WTC11 (cell line): ENCODE measurements around the gene TAL1. TPM values are rescaled to one million over a fixed set of nuclear protein-coding genes. Genes with fewer than 3 reads are reported as not detected.

Experiments used
- ATAC-seq: fragments of 200-7000 bp; cut with Tn5 transposase; 2 replicates; pipeline ENCODE4 v1.10.0; 2021; ENCODE audit warnings: mild to moderate bottlenecking, moderate library complexity
- CTCF ChIA-PET: fragments of 300-600 bp; sonication (Branson Sonifier 250); formaldehyde crosslinking; loops from one replicate; lab custom pipeline; 2021; ENCODE audit warnings: antibody characterized with exemption; lab: Charles Lee
- POLR2A ChIA-PET: fragments of 350-600 bp; sonication (Branson Sonifier 250); formaldehyde crosslinking; loops from one replicate; lab custom pipeline; 2021; ENCODE audit warnings: antibody characterized with exemption; lab: Charles Lee
- DNase-seq: peaks from one replicate; pipeline ENCODE4 v3.0.0; 2021; ENCODE audit warnings: low spot score
- H3K27ac Mint-ChIP-seq: 2 replicates; pipeline ENCODE4 v1.8.0; 2021; ENCODE audit warnings: mixed read lengths
- H3K27me3 Mint-ChIP-seq: 2 replicates; pipeline ENCODE4 v1.8.0; 2021; ENCODE audit warnings: low read depth, mild to moderate bottlenecking, moderate library complexity, mixed read lengths
- H3K36me3 Mint-ChIP-seq: 2 replicates; pipeline ENCODE4 v1.8.0; 2021; ENCODE audit warnings: mixed read lengths
- H3K4me1 Mint-ChIP-seq: 2 replicates; pipeline ENCODE4 v1.8.0; 2022; ENCODE audit warnings: mixed read lengths
- H3K4me3 Mint-ChIP-seq: 2 replicates; pipeline ENCODE4 v1.8.0; 2021; ENCODE audit warnings: mild to moderate bottlenecking, moderate library complexity, mixed read lengths
- H3K9me3 Mint-ChIP-seq: 2 replicates; pipeline ENCODE4 v1.8.0; 2021; ENCODE audit warnings: mixed read lengths
- ELF4 ChIP-seq: sonication (generic); formaldehyde crosslinking; IDR thresholded peaks from 2 replicates; pipeline ENCODE4 v1.8.1; 2022; ENCODE audit warnings: low read depth, mild to moderate bottlenecking, moderate library complexity, missing genetic modification reagents
- EMX1 ChIP-seq: fragments of 250-450 bp; sonication (Bioruptor Pico); IDR thresholded peaks from 2 replicates; pipeline ENCODE4 v1.8.0; 2021; ENCODE audit warnings: mild to moderate bottlenecking
- IRF2 ChIP-seq: sonication (generic); formaldehyde crosslinking; IDR thresholded peaks from 2 replicates; pipeline ENCODE4 v1.8.0; 2022; ENCODE audit warnings: low read depth, missing genetic modification reagents, borderline replicate concordance
- JAZF1 ChIP-seq: fragments of 250-450 bp; sonication (Bioruptor Pico); IDR thresholded peaks from 2 replicates; pipeline ENCODE4 v1.9.0; 2021; ENCODE audit warnings: moderate library complexity, mild to moderate bottlenecking, inconsistent platforms
- NR1H2 ChIP-seq: sonication (generic); formaldehyde crosslinking; IDR thresholded peaks from 2 replicates; pipeline ENCODE4 v1.9.0; 2021; ENCODE audit warnings: mild to moderate bottlenecking, moderate library complexity, missing genetic modification reagents
- RELA ChIP-seq: sonication (generic); formaldehyde crosslinking; IDR thresholded peaks from 2 replicates; pipeline ENCODE4 v1.8.1; 2022; ENCODE audit warnings: missing genetic modification reagents, mild to moderate bottlenecking, borderline replicate concordance
- SMAD3 ChIP-seq: sonication (generic); formaldehyde crosslinking; IDR thresholded peaks from 2 replicates; pipeline ENCODE4 v1.8.0; 2022; ENCODE audit warnings: missing genetic modification reagents, mild to moderate bottlenecking, borderline replicate concordance
- SOX15 ChIP-seq: fragments of 250-450 bp; sonication (Bioruptor Pico); IDR thresholded peaks from 2 replicates; pipeline ENCODE4 v1.9.0; 2021; ENCODE audit warnings: mild to moderate bottlenecking
- TCF7 ChIP-seq: sonication (generic); formaldehyde crosslinking; IDR thresholded peaks from 2 replicates; pipeline ENCODE4 v1.8.0; 2022; ENCODE audit warnings: mild to moderate bottlenecking, low read depth, missing genetic modification reagents, moderate library complexity
- TEAD1 ChIP-seq: sonication (generic); formaldehyde crosslinking; IDR thresholded peaks from 2 replicates; pipeline ENCODE4 v1.8.0; 2022; ENCODE audit warnings: mild to moderate bottlenecking, missing genetic modification reagents
- ZNF121 ChIP-seq: sonication (generic); formaldehyde crosslinking; IDR thresholded peaks from 2 replicates; pipeline ENCODE4 v1.8.0; 2023; ENCODE audit warnings: missing genetic modification reagents
- total RNA-seq: library from RNA; stranded (reverse); gene quantifications from 3 replicates; pipeline ENCODE4 v1.2.3, GENCODE V29; 2021
- TF ChIP-seq, protein P1 (sequence below): sonication (generic); formaldehyde crosslinking; IDR thresholded peaks from 2 replicates; pipeline ENCODE4 v1.8.0; 2023; ENCODE audit warnings: mild to moderate bottlenecking, missing genetic modification reagents
- TF ChIP-seq, protein P2 (sequence below): sonication (generic); formaldehyde crosslinking; IDR thresholded peaks from 2 replicates; pipeline ENCODE4 v1.8.1; 2022; ENCODE audit warnings: missing genetic modification reagents, borderline replicate concordance
- TF ChIP-seq, protein P3 (sequence below): sonication (generic); formaldehyde crosslinking; IDR thresholded peaks from 2 replicates; pipeline ENCODE4 v1.8.1; 2023; ENCODE audit warnings: mild to moderate bottlenecking, missing genetic modification reagents
- TF ChIP-seq, protein P4 (sequence below): sonication (generic); formaldehyde crosslinking; IDR thresholded peaks from 2 replicates; pipeline ENCODE4 v1.8.1; 2023; ENCODE audit warnings: mild to moderate bottlenecking, missing genetic modification reagents, borderline replicate concordance
- TF ChIP-seq, protein P5 (sequence below): sonication (generic); formaldehyde crosslinking; IDR thresholded peaks from 2 replicates; pipeline ENCODE4 v1.8.0; 2023; ENCODE audit warnings: missing genetic modification reagents
- TF ChIP-seq, protein P6 (sequence below): fragments of 250-450 bp; sonication (Bioruptor Pico); IDR thresholded peaks from 2 replicates; pipeline ENCODE4 v2.1.2; 2022; ENCODE audit warnings: mild to moderate bottlenecking, moderate library complexity
- TF ChIP-seq, protein P7 (sequence below): sonication (generic); formaldehyde crosslinking; IDR thresholded peaks from 2 replicates; pipeline ENCODE4 v1.8.1; 2022; ENCODE audit warnings: mild to moderate bottlenecking, moderate library complexity, missing genetic modification reagents
- TF ChIP-seq, protein P8 (sequence below): sonication (generic); formaldehyde crosslinking; IDR thresholded peaks from 2 replicates; pipeline ENCODE4 v1.8.1; 2023; ENCODE audit warnings: mild to moderate bottlenecking, missing genetic modification reagents, moderate library complexity

The TAL1 gene
- total RNA-seq, 1 experiment from 2014 or later: 0.63 TPM

DNA sequence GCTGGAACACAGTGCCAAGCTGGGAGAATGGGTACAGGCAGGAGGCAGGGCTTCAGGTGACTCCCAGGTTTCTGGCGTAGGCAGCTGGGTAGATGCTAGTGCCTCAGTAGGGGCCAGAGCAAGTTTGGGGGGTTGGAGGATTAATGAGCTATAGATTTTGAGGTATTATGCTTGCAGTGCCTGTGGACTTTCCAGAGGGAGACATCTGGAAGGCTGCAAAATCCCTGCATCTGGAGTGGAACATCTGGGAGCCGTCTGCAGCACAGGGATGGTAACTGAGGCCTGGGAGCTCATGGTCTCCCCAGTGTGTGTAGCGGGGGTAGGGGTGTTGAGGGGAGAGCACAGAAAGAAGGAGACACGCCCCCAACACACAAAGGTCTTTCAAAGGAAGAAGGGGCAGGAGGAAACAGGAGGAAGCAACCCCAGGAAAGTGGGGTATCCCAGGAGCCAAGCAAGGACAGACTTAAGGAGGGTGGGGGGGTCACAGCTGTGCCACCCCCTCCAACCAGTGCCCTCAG lies 40.0 kb downstream of the TAL1 start:
- no peak for ATAC-seq
- ChIA-PET POLR2A (interaction anchor here (0.6 to 1.7 kb wide), 2 partner anchors 13 to 159 kb away, joined by 4 to 6 read pairs; no protein-coding TSS in a partner anchor), CTCF (interaction anchor here (1.1 to 7.3 kb wide), 19 partner anchors 8 to 785 kb away, joined by 3 to 152 read pairs (median 11); partner anchors contain the start of genes STIL and TAL1)
- Mint-ChIP-seq H3K36me3 (no peaks in the 10 kb centered on the region), H3K4me1 (peaks cover 37% of the 10 kb centered on the region), H3K27me3 (peaks cover 40% of the 10 kb centered on the region), H3K27ac (no peak overlapping the region), H3K4me3 (no peak overlapping the region), H3K9me3 (no peaks in the 10 kb centered on the region)
- DNase-seq: no peak
- no peak for TF ChIP-seq SMAD3 (CRISPR knock-in tag)
- TF ChIP-seq SOX15 (CRISPR knock-in tag): no peak
- TF ChIP-seq, protein P1, sequence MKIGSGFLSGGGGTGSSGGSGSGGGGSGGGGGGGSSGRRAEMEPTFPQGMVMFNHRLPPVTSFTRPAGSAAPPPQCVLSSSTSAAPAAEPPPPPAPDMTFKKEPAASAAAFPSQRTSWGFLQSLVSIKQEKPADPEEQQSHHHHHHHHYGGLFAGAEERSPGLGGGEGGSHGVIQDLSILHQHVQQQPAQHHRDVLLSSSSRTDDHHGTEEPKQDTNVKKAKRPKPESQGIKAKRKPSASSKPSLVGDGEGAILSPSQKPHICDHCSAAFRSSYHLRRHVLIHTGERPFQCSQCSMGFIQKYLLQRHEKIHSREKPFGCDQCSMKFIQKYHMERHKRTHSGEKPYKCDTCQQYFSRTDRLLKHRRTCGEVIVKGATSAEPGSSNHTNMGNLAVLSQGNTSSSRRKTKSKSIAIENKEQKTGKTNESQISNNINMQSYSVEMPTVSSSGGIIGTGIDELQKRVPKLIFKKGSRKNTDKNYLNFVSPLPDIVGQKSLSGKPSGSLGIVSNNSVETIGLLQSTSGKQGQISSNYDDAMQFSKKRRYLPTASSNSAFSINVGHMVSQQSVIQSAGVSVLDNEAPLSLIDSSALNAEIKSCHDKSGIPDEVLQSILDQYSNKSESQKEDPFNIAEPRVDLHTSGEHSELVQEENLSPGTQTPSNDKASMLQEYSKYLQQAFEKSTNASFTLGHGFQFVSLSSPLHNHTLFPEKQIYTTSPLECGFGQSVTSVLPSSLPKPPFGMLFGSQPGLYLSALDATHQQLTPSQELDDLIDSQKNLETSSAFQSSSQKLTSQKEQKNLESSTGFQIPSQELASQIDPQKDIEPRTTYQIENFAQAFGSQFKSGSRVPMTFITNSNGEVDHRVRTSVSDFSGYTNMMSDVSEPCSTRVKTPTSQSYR (CRISPR knock-in tag): no peak
- TF ChIP-seq, protein P2, sequence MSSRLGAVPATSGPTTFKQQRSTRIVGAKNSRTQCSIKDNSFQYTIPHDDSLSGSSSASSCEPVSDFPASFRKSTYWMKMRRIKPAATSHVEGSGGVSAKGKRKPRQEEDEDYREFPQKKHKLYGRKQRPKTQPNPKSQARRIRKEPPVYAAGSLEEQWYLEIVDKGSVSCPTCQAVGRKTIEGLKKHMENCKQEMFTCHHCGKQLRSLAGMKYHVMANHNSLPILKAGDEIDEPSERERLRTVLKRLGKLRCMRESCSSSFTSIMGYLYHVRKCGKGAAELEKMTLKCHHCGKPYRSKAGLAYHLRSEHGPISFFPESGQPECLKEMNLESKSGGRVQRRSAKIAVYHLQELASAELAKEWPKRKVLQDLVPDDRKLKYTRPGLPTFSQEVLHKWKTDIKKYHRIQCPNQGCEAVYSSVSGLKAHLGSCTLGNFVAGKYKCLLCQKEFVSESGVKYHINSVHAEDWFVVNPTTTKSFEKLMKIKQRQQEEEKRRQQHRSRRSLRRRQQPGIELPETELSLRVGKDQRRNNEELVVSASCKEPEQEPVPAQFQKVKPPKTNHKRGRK (CRISPR knock-in tag): no peak
- TF ChIP-seq, protein P3, sequence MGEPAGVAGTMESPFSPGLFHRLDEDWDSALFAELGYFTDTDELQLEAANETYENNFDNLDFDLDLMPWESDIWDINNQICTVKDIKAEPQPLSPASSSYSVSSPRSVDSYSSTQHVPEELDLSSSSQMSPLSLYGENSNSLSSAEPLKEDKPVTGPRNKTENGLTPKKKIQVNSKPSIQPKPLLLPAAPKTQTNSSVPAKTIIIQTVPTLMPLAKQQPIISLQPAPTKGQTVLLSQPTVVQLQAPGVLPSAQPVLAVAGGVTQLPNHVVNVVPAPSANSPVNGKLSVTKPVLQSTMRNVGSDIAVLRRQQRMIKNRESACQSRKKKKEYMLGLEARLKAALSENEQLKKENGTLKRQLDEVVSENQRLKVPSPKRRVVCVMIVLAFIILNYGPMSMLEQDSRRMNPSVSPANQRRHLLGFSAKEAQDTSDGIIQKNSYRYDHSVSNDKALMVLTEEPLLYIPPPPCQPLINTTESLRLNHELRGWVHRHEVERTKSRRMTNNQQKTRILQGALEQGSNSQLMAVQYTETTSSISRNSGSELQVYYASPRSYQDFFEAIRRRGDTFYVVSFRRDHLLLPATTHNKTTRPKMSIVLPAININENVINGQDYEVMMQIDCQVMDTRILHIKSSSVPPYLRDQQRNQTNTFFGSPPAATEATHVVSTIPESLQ (CRISPR knock-in tag): no peak
- TF ChIP-seq NR1H2 (CRISPR knock-in tag): no peak
- TF ChIP-seq, protein P4, sequence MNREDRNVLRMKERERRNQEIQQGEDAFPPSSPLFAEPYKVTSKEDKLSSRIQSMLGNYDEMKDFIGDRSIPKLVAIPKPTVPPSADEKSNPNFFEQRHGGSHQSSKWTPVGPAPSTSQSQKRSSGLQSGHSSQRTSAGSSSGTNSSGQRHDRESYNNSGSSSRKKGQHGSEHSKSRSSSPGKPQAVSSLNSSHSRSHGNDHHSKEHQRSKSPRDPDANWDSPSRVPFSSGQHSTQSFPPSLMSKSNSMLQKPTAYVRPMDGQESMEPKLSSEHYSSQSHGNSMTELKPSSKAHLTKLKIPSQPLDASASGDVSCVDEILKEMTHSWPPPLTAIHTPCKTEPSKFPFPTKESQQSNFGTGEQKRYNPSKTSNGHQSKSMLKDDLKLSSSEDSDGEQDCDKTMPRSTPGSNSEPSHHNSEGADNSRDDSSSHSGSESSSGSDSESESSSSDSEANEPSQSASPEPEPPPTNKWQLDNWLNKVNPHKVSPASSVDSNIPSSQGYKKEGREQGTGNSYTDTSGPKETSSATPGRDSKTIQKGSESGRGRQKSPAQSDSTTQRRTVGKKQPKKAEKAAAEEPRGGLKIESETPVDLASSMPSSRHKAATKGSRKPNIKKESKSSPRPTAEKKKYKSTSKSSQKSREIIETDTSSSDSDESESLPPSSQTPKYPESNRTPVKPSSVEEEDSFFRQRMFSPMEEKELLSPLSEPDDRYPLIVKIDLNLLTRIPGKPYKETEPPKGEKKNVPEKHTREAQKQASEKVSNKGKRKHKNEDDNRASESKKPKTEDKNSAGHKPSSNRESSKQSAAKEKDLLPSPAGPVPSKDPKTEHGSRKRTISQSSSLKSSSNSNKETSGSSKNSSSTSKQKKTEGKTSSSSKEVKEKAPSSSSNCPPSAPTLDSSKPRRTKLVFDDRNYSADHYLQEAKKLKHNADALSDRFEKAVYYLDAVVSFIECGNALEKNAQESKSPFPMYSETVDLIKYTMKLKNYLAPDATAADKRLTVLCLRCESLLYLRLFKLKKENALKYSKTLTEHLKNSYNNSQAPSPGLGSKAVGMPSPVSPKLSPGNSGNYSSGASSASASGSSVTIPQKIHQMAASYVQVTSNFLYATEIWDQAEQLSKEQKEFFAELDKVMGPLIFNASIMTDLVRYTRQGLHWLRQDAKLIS (CRISPR knock-in tag): no peak
- TF ChIP-seq, protein P5, sequence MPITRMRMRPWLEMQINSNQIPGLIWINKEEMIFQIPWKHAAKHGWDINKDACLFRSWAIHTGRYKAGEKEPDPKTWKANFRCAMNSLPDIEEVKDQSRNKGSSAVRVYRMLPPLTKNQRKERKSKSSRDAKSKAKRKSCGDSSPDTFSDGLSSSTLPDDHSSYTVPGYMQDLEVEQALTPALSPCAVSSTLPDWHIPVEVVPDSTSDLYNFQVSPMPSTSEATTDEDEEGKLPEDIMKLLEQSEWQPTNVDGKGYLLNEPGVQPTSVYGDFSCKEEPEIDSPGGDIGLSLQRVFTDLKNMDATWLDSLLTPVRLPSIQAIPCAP (CRISPR knock-in tag): no peak
- TF ChIP-seq TEAD1: no peak
- TF ChIP-seq, protein P6, sequence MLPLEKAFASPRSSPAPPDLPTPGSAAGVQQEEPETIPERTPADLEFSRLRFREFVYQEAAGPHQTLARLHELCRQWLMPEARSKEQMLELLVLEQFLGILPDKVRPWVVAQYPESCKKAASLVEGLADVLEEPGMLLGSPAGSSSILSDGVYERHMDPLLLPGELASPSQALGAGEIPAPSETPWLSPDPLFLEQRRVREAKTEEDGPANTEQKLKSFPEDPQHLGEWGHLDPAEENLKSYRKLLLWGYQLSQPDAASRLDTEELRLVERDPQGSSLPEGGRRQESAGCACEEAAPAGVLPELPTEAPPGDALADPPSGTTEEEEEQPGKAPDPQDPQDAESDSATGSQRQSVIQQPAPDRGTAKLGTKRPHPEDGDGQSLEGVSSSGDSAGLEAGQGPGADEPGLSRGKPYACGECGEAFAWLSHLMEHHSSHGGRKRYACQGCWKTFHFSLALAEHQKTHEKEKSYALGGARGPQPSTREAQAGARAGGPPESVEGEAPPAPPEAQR: no peak
- TF ChIP-seq, protein P7, sequence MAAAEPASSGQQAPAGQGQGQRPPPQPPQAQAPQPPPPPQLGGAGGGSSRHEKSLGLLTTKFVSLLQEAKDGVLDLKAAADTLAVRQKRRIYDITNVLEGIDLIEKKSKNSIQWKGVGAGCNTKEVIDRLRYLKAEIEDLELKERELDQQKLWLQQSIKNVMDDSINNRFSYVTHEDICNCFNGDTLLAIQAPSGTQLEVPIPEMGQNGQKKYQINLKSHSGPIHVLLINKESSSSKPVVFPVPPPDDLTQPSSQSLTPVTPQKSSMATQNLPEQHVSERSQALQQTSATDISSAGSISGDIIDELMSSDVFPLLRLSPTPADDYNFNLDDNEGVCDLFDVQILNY (CRISPR knock-in tag): no peak
- no peak for TF ChIP-seq IRF2 (CRISPR knock-in tag)
- TF ChIP-seq, protein P8, sequence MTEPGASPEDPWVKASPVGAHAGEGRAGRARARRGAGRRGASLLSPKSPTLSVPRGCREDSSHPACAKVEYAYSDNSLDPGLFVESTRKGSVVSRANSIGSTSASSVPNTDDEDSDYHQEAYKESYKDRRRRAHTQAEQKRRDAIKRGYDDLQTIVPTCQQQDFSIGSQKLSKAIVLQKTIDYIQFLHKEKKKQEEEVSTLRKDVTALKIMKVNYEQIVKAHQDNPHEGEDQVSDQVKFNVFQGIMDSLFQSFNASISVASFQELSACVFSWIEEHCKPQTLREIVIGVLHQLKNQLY (CRISPR knock-in tag): no peak
- no peak for TF ChIP-seq TCF7 (CRISPR knock-in tag)
- TF ChIP-seq ZNF121: no peak
- TF ChIP-seq JAZF1 (CRISPR knock-in tag): no peak
- no peak for TF ChIP-seq EMX1 (CRISPR knock-in tag)
- TF ChIP-seq RELA (CRISPR knock-in tag): no peak
- no peak for TF ChIP-seq ELF4 (CRISPR knock-in tag)
